Activated CD8-positive, alpha-beta memory T cell treated with anti-CD3 and anti-CD28 coated beads for 48 hours (primary cell): ENCODE measurements around the gene PPAT.
"Not testable (repeated sequence)": the region's sequence is repeated elsewhere in the genome, so short reads cannot be mapped to it uniquely, and the experiment has no call there.

Experiments
- DNase-seq, 3 experiments: peaks; one replicate each; pipeline ENCODE4 v3.0.0-alpha.2; 2020; ENCODE audit warnings: low read depth in 2 of 3, low spot score in 2 of 3

PPAT gene

GRCh38 chr4:56387023-56388001 is 48.1 kb downstream of the PPAT start, which contains the start of gene AASDH:
AASDH (minus strand) TSS chr4:56387491; CDS start chr4:56384299, 3,192 bp downstream.
- peak; percentile 83 to 99 (median 98) for DNase-seq

- no peak for DNase-seq
Measured at GRCh38 chr4:56386091-56386490, 49.3 kb downstream of the PPAT start.

GRCh38 chr4:56375458-56375857 is 60.0 kb downstream of the PPAT start:
- no peak for DNase-seq

GRCh38 chr4:56374956-56375355 is 60.5 kb downstream of the PPAT start:
- DNase-seq, result no peak

- no peak for DNase-seq
Measured at GRCh38 chr4:56372774-56373173, 62.6 kb downstream of the PPAT start.

- DNase-seq, result no peak
Measured at GRCh38 chr4:56371426-56372220, 63.8 kb downstream of the PPAT start.

- no peak for DNase-seq
Measured at GRCh38 chr4:56370377-56370776, 65.0 kb downstream of the PPAT start.

- DNase-seq, result not testable (repeated sequence)
Measured at GRCh38 chr4:56362981-56363380, 72.4 kb downstream of the PPAT start.

GRCh38 chr4:56360071-56360470 is 75.3 kb downstream of the PPAT start:
- DNase-seq, result no peak

GRCh38 chr4:56356650-56357049 is 78.8 kb downstream of the PPAT start:
- no peak for DNase-seq

GRCh38 chr4:56348576-56348975 is 86.8 kb downstream of the PPAT start:
- DNase-seq, result no peak

GRCh38 chr4:56345458-56345857 is 90.0 kb downstream of the PPAT start:
- no peak for DNase-seq
